Ishikawa (cell line): ENCODE data around the gene RCN1.

Source experiments
- EP300 ChIP-seq: IDR thresholded peaks from 2 replicates; pipeline ENCODE4 v1.6.1; 2012; ENCODE audit warnings: borderline replicate concordance
- MAX ChIP-seq: IDR thresholded peaks from 2 replicates; pipeline ENCODE4 v1.6.1; 2012
- RAD21 ChIP-seq: IDR thresholded peaks from 2 replicates; pipeline ENCODE4 v1.6.1; 2012; ENCODE audit warnings: low read depth
- REST ChIP-seq: IDR thresholded peaks from 2 replicates; pipeline ENCODE4 v1.6.1; 2012; ENCODE audit warnings: low read depth, mild to moderate bottlenecking
- TAF1 ChIP-seq: IDR thresholded peaks from 2 replicates; pipeline ENCODE4 v1.6.1; 2012; ENCODE audit warnings: low read depth, mild to moderate bottlenecking
- YY1 ChIP-seq: IDR thresholded peaks from 2 replicates; pipeline ENCODE4 v1.6.1; 2012; ENCODE audit warnings: low read depth

GRCh38 chr11:32062540-32062939 lies 28.3 kb upstream of the RCN1 start:
- TF ChIP-seq TAF1 (no peak), REST (no peak), YY1 (no peak), EP300 (no peak), MAX (no peak), RAD21 (no peak)
